PC-3 (cell line): Measurements from ENCODE around the gene CYP26C1. TPM values are rescaled to one million over a fixed set of nuclear protein-coding genes. Genes with fewer than 3 reads are reported as not detected.

Source experiments
- ATAC-seq: fragments of 200-7000 bp; cut with Tn5 transposase; 2 replicates; pipeline ENCODE4 v1.9.1; 2020; ENCODE audit warnings: mild to moderate bottlenecking, moderate library complexity
- BruUV-seq: library from RNA; stranded (reverse); fragments of 400-500 nt; replicated peaks from 2 replicates; lab custom pipeline; 2021; lab: Mats Ljungman, UMichigan
- CTCF ChIA-PET: fragments of 300-600 bp; sonication (Branson Sonifier 250); formaldehyde crosslinking; loops from one replicate; lab custom pipeline; 2022; ENCODE audit warnings: antibody characterized with exemption; lab: Charles Lee
- POLR2A ChIA-PET: fragments of 300-600 bp; sonication (Branson Sonifier 250); formaldehyde crosslinking; loops from one replicate; lab custom pipeline; 2022; ENCODE audit warnings: antibody characterized with exemption; ENCODE audit not compliant: unreplicated experiment; lab: Charles Lee
- DNase-seq: peaks from one replicate; pipeline ENCODE4 v3.0.0-alpha.2; 2015
- H2AFZ ChIP-seq: fragments of 300-600 bp; sonication (generic); 2 replicates; pipeline ENCODE4 v1.6.0; 2016; ENCODE audit warnings: antibody characterized with exemption, low read length
- H3F3A ChIP-seq: fragments of 300-600 bp; sonication (generic); one replicate; pipeline ENCODE4 v1.6.0; 2017; ENCODE audit warnings: antibody characterized with exemption, low read length, control low read depth, mild to moderate bottlenecking; ENCODE audit not compliant: unreplicated experiment
- H3K27ac ChIP-seq: fragments of 300-600 bp; sonication (generic); 2 replicates; pipeline ENCODE4 v1.5.1; 2016; ENCODE audit warnings: mild to moderate bottlenecking, low read length
- H3K27me3 ChIP-seq: fragments of 300-600 bp; sonication (generic); 2 replicates; pipeline ENCODE4 v1.6.1; 2016; ENCODE audit warnings: low read length, mixed read lengths
- H3K36me3 ChIP-seq: fragments of 300-600 bp; sonication (generic); 2 replicates; pipeline ENCODE4 v1.6.1; 2016; ENCODE audit warnings: low read depth, mixed run types, low read length, mixed read lengths
- H3K4me1 ChIP-seq: fragments of 300-600 bp; sonication (generic); 2 replicates; pipeline ENCODE4 v1.5.1; 2016; ENCODE audit warnings: low read length; ENCODE audit not compliant: insufficient read depth
- H3K4me2 ChIP-seq: fragments of 300-600 bp; sonication (generic); 2 replicates; pipeline ENCODE4 v1.6.0; 2016; ENCODE audit warnings: low read length
- H3K4me3 ChIP-seq: fragments of 300-600 bp; sonication (generic); 2 replicates; pipeline ENCODE4 v1.5.1; 2016; ENCODE audit warnings: mild to moderate bottlenecking, low read length, mixed read lengths
- H3K79me2 ChIP-seq: fragments of 300-600 bp; sonication (generic); 2 replicates; pipeline ENCODE4 v1.6.1; 2017; ENCODE audit warnings: low read length, mixed read lengths
- H3K9ac ChIP-seq: fragments of 300-600 bp; sonication (generic); 2 replicates; pipeline ENCODE4 v1.6.0; 2016; ENCODE audit warnings: mild to moderate bottlenecking, low read length
- H3K9me2 ChIP-seq: fragments of 300-600 bp; sonication (generic); replicated peaks from 2 replicates; pipeline ENCODE4 v1.6.1; 2016; ENCODE audit warnings: mixed run types, low read length, mixed read lengths
- H3K9me3 ChIP-seq: fragments of 300-600 bp; sonication (generic); 2 replicates; pipeline ENCODE4 v1.6.1; 2016; ENCODE audit warnings: low read length, mixed read lengths
- H4K20me1 ChIP-seq: fragments of 300-600 bp; sonication (generic); 2 replicates; pipeline ENCODE4 v1.6.1; 2016; ENCODE audit warnings: low read length, mixed read lengths
- CTCF ChIP-seq: fragments of 300-600 bp; sonication (generic); conservative IDR thresholded peaks from 2 replicates; pipeline ENCODE4 v1.5.1; 2017; ENCODE audit warnings: antibody characterized with exemption, low read depth, mild to moderate bottlenecking, low read length
- EZH2 ChIP-seq: fragments of 300-600 bp; sonication (generic); IDR thresholded peaks from one replicate; pipeline ENCODE4 v1.6.1; 2017; ENCODE audit warnings: antibody characterized with exemption, mild to moderate bottlenecking, low read length; ENCODE audit not compliant: unreplicated experiment
- EZH2phosphoT487 ChIP-seq: fragments of 300-600 bp; sonication (generic); IDR thresholded peaks from 2 replicates; pipeline ENCODE4 v1.6.1; 2018; ENCODE audit warnings: mild to moderate bottlenecking, antibody characterized with exemption, low read length, borderline replicate concordance
- intact Hi-C: fragments of 100-400 bp; cut with micrococcal nuclease; formaldehyde crosslinking; loops from 2 replicates; pipeline ENCODE4 v1.9.0; 2023
- total RNA-seq: library from RNA; depleted of rRNA; stranded (reverse); fragments of >200 nt; gene quantifications from 2 replicates; pipeline ENCODE4 v1.2.3, GENCODE V29; 2014

The CYP26C1 gene
- total RNA-seq, 1 experiment from 2014 or later: not detected

GRCh38 chr10:93070378-93071176, 10.0 kb downstream of the CYP26C1 start:
- Histone ChIP-seq H3K4me3 (no peak overlapping the region), H3F3A (no peaks in the 10 kb centered on the region), H3K79me2 (no peaks in the 10 kb centered on the region), H3K27ac (no peak overlapping the region), H3K36me3 (no peaks in the 10 kb centered on the region), H3K9ac (no peak overlapping the region), H4K20me1 (no peaks in the 10 kb centered on the region), H3K4me2 (no peak overlapping the region), H2AFZ (no peak overlapping the region), H3K9me2 (no peaks in the 10 kb centered on the region), H3K4me1 (peaks cover 11% of the 10 kb centered on the region; the same call in 1 of the 2 replicates), H3K9me3 (no peaks in the 10 kb centered on the region), H3K27me3 (peaks cover 16% of the 10 kb centered on the region)
- CTCF ChIA-PET: interaction anchor here (0.6 kb wide), 1 partner anchor 50 kb away, joined by 3 read pairs; no protein-coding TSS in a partner anchor
- TF ChIP-seq EZH2phosphoT487: no peak
- intact Hi-C loops: no loop called here
- ATAC-seq (no peak), DNase-seq (no peak)
- BruUV-seq: no TSS peak
- POLR2A ChIA-PET: no interaction called here

GRCh38 chr10:93071177-93071472, 10.5 kb downstream of the CYP26C1 start:
- TF ChIP-seq CTCF (no peak), EZH2 (no peak), EZH2phosphoT487 (no peak)
- ATAC-seq (no peak), DNase-seq (no peak)
- H3K9me2 ChIP-seq: no peaks in the 10 kb centered on the region
- POLR2A ChIA-PET: no interaction called here
- peaks cover 11% of the 10 kb centered on the region; the same call in 1 of the 2 replicates for H3K4me1 ChIP-seq
- BruUV-seq: no TSS peak
- H3F3A ChIP-seq: no peaks in the 10 kb centered on the region
- no peak overlapping the region for H3K9ac ChIP-seq
- intact Hi-C loops: no loop called here
- H3K79me2 ChIP-seq: no peaks in the 10 kb centered on the region
- CTCF ChIA-PET: no interaction called here
- H2AFZ ChIP-seq: no peak overlapping the region
- no peaks in the 10 kb centered on the region for H4K20me1 ChIP-seq
- H3K4me3 ChIP-seq: no peak overlapping the region
- no peak overlapping the region for H3K4me2 ChIP-seq
- no peaks in the 10 kb centered on the region for H3K36me3 ChIP-seq
- H3K9me3 ChIP-seq: no peaks in the 10 kb centered on the region
- H3K27me3 ChIP-seq: peaks cover 16% of the 10 kb centered on the region
- H3K27ac ChIP-seq: no peak overlapping the region

GRCh38 chr10:93071674-93072224, 11.2 kb downstream of the CYP26C1 start:
- Histone ChIP-seq H4K20me1 (no peaks in the 10 kb centered on the region), H3K9ac (no peak overlapping the region), H3K4me1 (peaks cover 11% of the 10 kb centered on the region; the same call in 1 of the 2 replicates), H3K9me2 (no peaks in the 10 kb centered on the region), H3K79me2 (no peaks in the 10 kb centered on the region), H3K36me3 (no peaks in the 10 kb centered on the region), H2AFZ (peak overlapping the region; percentile 92), H3K27me3 (peaks cover 16% of the 10 kb centered on the region), H3K27ac (no peak overlapping the region), H3F3A (no peaks in the 10 kb centered on the region), H3K4me2 (peak overlapping the region; percentile 96), H3K4me3 (peak overlapping the region; percentile 76), H3K9me3 (no peaks in the 10 kb centered on the region)
- BruUV-seq: no TSS peak
- intact Hi-C loops: no loop called here
- peak; percentile 64 for DNase-seq
- POLR2A ChIA-PET: no interaction called here
- ATAC-seq: peak; percentile 62
- TF ChIP-seq CTCF (peak; percentile 24), EZH2 (no peak), EZH2phosphoT487 (no peak)
- CTCF ChIA-PET: no interaction called here
